WTC11 (cell line): ENCODE data around the gene TRAP1. TPM values are rescaled to one million over a fixed set of nuclear protein-coding genes. Genes with fewer than 3 reads are reported as not detected.

Source experiments
- ATAC-seq: fragments of 200-7000 bp; cut with Tn5 transposase; 2 replicates; pipeline ENCODE4 v1.10.0; 2021; ENCODE audit warnings: mild to moderate bottlenecking, moderate library complexity
- CTCF ChIA-PET: fragments of 300-600 bp; sonication (Branson Sonifier 250); formaldehyde crosslinking; loops from one replicate; lab custom pipeline; 2021; ENCODE audit warnings: antibody characterized with exemption; lab: Charles Lee
- POLR2A ChIA-PET: fragments of 350-600 bp; sonication (Branson Sonifier 250); formaldehyde crosslinking; loops from one replicate; lab custom pipeline; 2021; ENCODE audit warnings: antibody characterized with exemption; lab: Charles Lee
- DNase-seq: peaks from one replicate; pipeline ENCODE4 v3.0.0; 2021; ENCODE audit warnings: low spot score
- H3K27ac Mint-ChIP-seq: 2 replicates; pipeline ENCODE4 v1.8.0; 2021; ENCODE audit warnings: mixed read lengths
- H3K27me3 Mint-ChIP-seq: 2 replicates; pipeline ENCODE4 v1.8.0; 2021; ENCODE audit warnings: low read depth, mild to moderate bottlenecking, moderate library complexity, mixed read lengths
- H3K36me3 Mint-ChIP-seq: 2 replicates; pipeline ENCODE4 v1.8.0; 2021; ENCODE audit warnings: mixed read lengths
- H3K4me1 Mint-ChIP-seq: 2 replicates; pipeline ENCODE4 v1.8.0; 2022; ENCODE audit warnings: mixed read lengths
- H3K4me3 Mint-ChIP-seq: 2 replicates; pipeline ENCODE4 v1.8.0; 2021; ENCODE audit warnings: mild to moderate bottlenecking, moderate library complexity, mixed read lengths
- H3K9me3 Mint-ChIP-seq: 2 replicates; pipeline ENCODE4 v1.8.0; 2021; ENCODE audit warnings: mixed read lengths
- CREM ChIP-seq: sonication (generic); formaldehyde crosslinking; IDR thresholded peaks from 2 replicates; pipeline ENCODE4 v1.8.1; 2022; ENCODE audit warnings: mild to moderate bottlenecking, missing genetic modification reagents, moderate library complexity
- EMX1 ChIP-seq: fragments of 250-450 bp; sonication (Bioruptor Pico); IDR thresholded peaks from 2 replicates; pipeline ENCODE4 v1.8.0; 2021; ENCODE audit warnings: mild to moderate bottlenecking
- ESRRA ChIP-seq: sonication (generic); formaldehyde crosslinking; IDR thresholded peaks from 2 replicates; pipeline ENCODE4 v1.8.1; 2022; ENCODE audit warnings: mild to moderate bottlenecking, missing genetic modification reagents, borderline replicate concordance
- FOXJ3 ChIP-seq: sonication (generic); formaldehyde crosslinking; IDR thresholded peaks from 2 replicates; pipeline ENCODE4 v1.9.0; 2021; ENCODE audit warnings: missing genetic modification reagents, mild to moderate bottlenecking, borderline replicate concordance
- GABPB1 ChIP-seq: sonication (generic); formaldehyde crosslinking; IDR thresholded peaks from 2 replicates; pipeline ENCODE4 v1.8.1; 2023; ENCODE audit warnings: mild to moderate bottlenecking, missing genetic modification reagents
- KAT7 ChIP-seq: sonication (generic); formaldehyde crosslinking; IDR thresholded peaks from 2 replicates; pipeline ENCODE4 v1.8.1; 2023; ENCODE audit warnings: missing genetic modification reagents, mild to moderate bottlenecking, borderline replicate concordance
- ZNF263 ChIP-seq: sonication (generic); formaldehyde crosslinking; IDR thresholded peaks from 2 replicates; pipeline ENCODE4 v1.8.1; 2022; ENCODE audit warnings: low read depth, mild to moderate bottlenecking, moderate library complexity, missing genetic modification reagents
- total RNA-seq: library from RNA; stranded (reverse); gene quantifications from 3 replicates; pipeline ENCODE4 v1.2.3, GENCODE V29; 2021
- TF ChIP-seq, protein P1 (sequence below): sonication (generic); formaldehyde crosslinking; IDR thresholded peaks from 2 replicates; pipeline ENCODE4 v1.8.0; 2023; ENCODE audit warnings: missing genetic modification reagents, mild to moderate bottlenecking, borderline replicate concordance
- TF ChIP-seq, protein P2 (sequence below): sonication (generic); formaldehyde crosslinking; IDR thresholded peaks from 2 replicates; pipeline ENCODE4 v1.8.1; 2022; ENCODE audit warnings: mild to moderate bottlenecking, missing genetic modification reagents, moderate library complexity, borderline replicate concordance
- TF ChIP-seq, protein P3 (sequence below): sonication (generic); formaldehyde crosslinking; IDR thresholded peaks from 2 replicates; pipeline ENCODE4 v1.8.0; 2022; ENCODE audit warnings: mild to moderate bottlenecking, missing genetic modification reagents
- TF ChIP-seq, protein P4 (sequence below): fragments of 250-450 bp; sonication (Bioruptor Pico); IDR thresholded peaks from 2 replicates; pipeline ENCODE4 v1.9.0; 2021; ENCODE audit warnings: mild to moderate bottlenecking
- TF ChIP-seq, protein P5 (sequence below): fragments of 250-450 bp; sonication (Bioruptor Pico); IDR thresholded peaks from 2 replicates; pipeline ENCODE4 v1.9.0; 2021; ENCODE audit warnings: mild to moderate bottlenecking
- TF ChIP-seq, protein P6 (sequence below): sonication (generic); formaldehyde crosslinking; IDR thresholded peaks from 2 replicates; pipeline ENCODE4 v1.8.0; 2022; ENCODE audit warnings: mild to moderate bottlenecking, missing genetic modification reagents

TRAP1 gene
- total RNA-seq, 1 experiment from 2014 or later = 285 TPM

DNA sequence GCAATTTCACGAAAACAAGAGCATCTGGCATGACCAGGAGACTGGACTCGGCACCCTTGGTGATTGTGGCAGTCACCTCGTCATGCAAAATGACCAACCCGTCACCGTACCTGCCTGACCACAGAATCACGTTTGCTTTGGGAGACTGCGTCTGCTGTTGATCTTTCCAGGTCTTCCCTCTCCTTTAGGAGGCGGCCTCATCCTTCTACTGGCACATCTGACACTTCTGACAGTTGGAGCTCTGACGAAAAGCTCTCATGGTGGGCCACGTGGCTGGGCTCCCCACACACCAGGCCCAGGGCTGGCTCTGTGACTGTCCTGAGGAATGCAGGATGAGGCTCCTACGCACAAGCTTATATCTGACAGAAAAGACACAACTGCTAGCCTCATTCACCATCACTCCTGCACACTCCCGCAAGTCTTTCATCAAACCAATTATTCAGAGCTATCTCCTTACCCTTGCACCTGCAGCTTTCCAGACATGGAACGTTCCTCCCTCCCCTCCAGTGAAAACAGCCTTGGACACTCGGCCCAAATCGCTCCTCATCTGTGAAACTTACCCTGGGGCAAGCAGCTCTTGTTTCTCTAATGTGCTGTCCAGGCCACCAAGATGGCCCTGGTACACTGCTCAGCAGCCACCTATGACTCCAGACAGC is 3.6 kb downstream of the TRAP1 start:
- no peak for TF ChIP-seq KAT7 (CRISPR knock-in tag)
- TF ChIP-seq, protein P1, sequence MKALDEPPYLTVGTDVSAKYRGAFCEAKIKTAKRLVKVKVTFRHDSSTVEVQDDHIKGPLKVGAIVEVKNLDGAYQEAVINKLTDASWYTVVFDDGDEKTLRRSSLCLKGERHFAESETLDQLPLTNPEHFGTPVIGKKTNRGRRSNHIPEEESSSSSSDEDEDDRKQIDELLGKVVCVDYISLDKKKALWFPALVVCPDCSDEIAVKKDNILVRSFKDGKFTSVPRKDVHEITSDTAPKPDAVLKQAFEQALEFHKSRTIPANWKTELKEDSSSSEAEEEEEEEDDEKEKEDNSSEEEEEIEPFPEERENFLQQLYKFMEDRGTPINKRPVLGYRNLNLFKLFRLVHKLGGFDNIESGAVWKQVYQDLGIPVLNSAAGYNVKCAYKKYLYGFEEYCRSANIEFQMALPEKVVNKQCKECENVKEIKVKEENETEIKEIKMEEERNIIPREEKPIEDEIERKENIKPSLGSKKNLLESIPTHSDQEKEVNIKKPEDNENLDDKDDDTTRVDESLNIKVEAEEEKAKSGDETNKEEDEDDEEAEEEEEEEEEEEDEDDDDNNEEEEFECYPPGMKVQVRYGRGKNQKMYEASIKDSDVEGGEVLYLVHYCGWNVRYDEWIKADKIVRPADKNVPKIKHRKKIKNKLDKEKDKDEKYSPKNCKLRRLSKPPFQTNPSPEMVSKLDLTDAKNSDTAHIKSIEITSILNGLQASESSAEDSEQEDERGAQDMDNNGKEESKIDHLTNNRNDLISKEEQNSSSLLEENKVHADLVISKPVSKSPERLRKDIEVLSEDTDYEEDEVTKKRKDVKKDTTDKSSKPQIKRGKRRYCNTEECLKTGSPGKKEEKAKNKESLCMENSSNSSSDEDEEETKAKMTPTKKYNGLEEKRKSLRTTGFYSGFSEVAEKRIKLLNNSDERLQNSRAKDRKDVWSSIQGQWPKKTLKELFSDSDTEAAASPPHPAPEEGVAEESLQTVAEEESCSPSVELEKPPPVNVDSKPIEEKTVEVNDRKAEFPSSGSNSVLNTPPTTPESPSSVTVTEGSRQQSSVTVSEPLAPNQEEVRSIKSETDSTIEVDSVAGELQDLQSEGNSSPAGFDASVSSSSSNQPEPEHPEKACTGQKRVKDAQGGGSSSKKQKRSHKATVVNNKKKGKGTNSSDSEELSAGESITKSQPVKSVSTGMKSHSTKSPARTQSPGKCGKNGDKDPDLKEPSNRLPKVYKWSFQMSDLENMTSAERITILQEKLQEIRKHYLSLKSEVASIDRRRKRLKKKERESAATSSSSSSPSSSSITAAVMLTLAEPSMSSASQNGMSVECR (CRISPR knock-in tag) = no peak
- no peak for TF ChIP-seq EMX1
- TF ChIP-seq, protein P2, sequence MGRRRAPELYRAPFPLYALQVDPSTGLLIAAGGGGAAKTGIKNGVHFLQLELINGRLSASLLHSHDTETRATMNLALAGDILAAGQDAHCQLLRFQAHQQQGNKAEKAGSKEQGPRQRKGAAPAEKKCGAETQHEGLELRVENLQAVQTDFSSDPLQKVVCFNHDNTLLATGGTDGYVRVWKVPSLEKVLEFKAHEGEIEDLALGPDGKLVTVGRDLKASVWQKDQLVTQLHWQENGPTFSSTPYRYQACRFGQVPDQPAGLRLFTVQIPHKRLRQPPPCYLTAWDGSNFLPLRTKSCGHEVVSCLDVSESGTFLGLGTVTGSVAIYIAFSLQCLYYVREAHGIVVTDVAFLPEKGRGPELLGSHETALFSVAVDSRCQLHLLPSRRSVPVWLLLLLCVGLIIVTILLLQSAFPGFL (CRISPR knock-in tag) = no peak
- TF ChIP-seq CREM (CRISPR knock-in tag) = no peak
- TF ChIP-seq, protein P3, sequence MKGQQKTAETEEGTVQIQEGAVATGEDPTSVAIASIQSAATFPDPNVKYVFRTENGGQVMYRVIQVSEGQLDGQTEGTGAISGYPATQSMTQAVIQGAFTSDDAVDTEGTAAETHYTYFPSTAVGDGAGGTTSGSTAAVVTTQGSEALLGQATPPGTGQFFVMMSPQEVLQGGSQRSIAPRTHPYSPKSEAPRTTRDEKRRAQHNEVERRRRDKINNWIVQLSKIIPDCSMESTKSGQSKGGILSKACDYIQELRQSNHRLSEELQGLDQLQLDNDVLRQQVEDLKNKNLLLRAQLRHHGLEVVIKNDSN = no peak
- TF ChIP-seq, protein P4, sequence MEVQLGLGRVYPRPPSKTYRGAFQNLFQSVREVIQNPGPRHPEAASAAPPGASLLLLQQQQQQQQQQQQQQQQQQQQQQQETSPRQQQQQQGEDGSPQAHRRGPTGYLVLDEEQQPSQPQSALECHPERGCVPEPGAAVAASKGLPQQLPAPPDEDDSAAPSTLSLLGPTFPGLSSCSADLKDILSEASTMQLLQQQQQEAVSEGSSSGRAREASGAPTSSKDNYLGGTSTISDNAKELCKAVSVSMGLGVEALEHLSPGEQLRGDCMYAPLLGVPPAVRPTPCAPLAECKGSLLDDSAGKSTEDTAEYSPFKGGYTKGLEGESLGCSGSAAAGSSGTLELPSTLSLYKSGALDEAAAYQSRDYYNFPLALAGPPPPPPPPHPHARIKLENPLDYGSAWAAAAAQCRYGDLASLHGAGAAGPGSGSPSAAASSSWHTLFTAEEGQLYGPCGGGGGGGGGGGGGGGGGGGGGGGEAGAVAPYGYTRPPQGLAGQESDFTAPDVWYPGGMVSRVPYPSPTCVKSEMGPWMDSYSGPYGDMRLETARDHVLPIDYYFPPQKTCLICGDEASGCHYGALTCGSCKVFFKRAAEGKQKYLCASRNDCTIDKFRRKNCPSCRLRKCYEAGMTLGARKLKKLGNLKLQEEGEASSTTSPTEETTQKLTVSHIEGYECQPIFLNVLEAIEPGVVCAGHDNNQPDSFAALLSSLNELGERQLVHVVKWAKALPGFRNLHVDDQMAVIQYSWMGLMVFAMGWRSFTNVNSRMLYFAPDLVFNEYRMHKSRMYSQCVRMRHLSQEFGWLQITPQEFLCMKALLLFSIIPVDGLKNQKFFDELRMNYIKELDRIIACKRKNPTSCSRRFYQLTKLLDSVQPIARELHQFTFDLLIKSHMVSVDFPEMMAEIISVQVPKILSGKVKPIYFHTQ = no peak
- TF ChIP-seq FOXJ3 = no peak
- CTCF ChIA-PET = interaction anchor here (2.4 kb wide), 1 partner anchor 23 kb away, joined by 10 read pairs; no protein-coding TSS in a partner anchor
- H3K27ac Mint-ChIP-seq = peak overlapping the region; percentile 77
- peaks cover 44% of the 10 kb centered on the region for H3K4me1 Mint-ChIP-seq
- ATAC-seq (no peak), DNase-seq (no peak)
- no peaks in the 10 kb centered on the region for H3K27me3 Mint-ChIP-seq
- no peaks in the 10 kb centered on the region for H3K9me3 Mint-ChIP-seq
- H3K4me3 Mint-ChIP-seq = no peak overlapping the region; the same call in none of the 2 replicates
- H3K36me3 Mint-ChIP-seq = peaks cover 21% of the 10 kb centered on the region
- POLR2A ChIA-PET = no interaction called here

DNA sequence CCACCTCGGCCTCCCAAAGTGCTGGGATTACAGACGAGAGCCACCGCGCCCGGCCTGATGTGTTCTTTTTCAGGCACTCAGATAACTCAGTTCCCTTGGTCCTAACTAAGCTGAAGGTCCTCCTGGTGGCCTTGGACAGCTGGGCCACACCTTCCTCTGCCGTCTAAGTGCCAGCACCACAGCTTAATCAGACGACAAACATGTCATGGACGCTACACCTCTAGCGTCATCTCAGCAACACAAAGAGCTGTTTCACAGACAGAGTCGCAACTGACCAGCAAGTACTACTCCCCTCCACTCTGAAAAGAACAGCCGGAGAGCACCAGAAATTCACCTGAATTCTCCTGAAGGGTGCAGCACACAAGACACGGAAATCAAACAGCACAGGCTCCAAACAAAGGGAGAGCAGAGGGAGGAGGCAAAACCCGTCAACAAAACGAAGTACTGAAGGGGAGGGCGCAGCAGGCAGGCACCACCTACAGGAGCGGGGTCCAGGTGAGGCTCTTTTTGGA is 4.4 kb downstream of the TRAP1 start:
- H3K27ac Mint-ChIP-seq = peak overlapping the region; percentile 63
- no peak overlapping the region for H3K4me3 Mint-ChIP-seq
- POLR2A ChIA-PET = no interaction called here
- H3K4me1 Mint-ChIP-seq = peaks cover 39% of the 10 kb centered on the region
- peak; percentile 12; the same call in 1 of the 2 replicates for ATAC-seq
- H3K9me3 Mint-ChIP-seq = no peaks in the 10 kb centered on the region
- TF ChIP-seq, protein P5, sequence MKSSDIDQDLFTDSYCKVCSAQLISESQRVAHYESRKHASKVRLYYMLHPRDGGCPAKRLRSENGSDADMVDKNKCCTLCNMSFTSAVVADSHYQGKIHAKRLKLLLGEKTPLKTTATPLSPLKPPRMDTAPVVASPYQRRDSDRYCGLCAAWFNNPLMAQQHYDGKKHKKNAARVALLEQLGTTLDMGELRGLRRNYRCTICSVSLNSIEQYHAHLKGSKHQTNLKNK (CRISPR knock-in tag) = no peak
- TF ChIP-seq ESRRA (CRISPR knock-in tag) = no peak
- no peak for TF ChIP-seq ZNF263 (CRISPR knock-in tag)
- TF ChIP-seq GABPB1 (CRISPR knock-in tag) = no peak
- TF ChIP-seq, protein P1 (CRISPR knock-in tag) = no peak
- TF ChIP-seq, protein P6, sequence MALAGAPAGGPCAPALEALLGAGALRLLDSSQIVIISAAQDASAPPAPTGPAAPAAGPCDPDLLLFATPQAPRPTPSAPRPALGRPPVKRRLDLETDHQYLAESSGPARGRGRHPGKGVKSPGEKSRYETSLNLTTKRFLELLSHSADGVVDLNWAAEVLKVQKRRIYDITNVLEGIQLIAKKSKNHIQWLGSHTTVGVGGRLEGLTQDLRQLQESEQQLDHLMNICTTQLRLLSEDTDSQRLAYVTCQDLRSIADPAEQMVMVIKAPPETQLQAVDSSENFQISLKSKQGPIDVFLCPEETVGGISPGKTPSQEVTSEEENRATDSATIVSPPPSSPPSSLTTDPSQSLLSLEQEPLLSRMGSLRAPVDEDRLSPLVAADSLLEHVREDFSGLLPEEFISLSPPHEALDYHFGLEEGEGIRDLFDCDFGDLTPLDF (CRISPR knock-in tag) = no peak
- H3K36me3 Mint-ChIP-seq = peaks cover 21% of the 10 kb centered on the region
- H3K27me3 Mint-ChIP-seq = no peaks in the 10 kb centered on the region
- CTCF ChIA-PET = interaction anchor here (1.4 to 2.4 kb wide), 2 partner anchors 22 to 59 kb away, joined by 3 to 10 read pairs; partner anchors contain the start of gene DNASE1
- DNase-seq = no peak
